ENCODE results near the gene KIF6.

Gene KIF6

DNA sequence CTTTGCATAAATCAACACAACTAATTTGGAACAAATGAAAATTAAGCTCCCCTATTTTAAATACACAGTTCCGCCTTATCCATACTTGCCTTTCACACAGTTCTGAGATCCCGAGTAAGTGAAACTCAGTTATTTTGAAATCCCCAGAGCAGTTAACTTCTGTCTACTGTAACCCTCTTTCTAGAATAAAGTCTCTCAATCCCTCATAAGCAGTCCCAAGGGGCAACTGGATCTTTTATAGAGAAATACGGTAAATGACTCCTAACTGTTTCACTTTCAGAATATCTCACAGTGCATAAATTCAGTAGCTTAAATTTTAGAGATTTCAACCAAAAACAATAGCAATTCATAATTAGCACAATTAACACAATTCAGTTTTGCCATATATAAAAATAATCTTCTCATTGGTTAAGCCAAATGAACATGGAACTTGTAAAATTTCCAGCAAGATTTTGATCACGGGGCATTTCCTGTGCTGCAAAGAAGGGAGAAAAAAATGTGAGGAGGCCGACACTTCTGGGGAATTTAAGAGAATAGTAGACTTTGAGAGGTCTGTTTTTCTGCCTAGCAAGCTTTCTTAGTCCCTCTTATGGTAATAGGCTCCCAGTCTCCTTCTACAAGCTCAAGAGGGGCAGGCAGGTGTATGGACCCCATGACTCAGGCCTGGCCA lies 78.3 kb downstream of the KIF6 start:
- no peak overlapping the region for H3K4me3 ChIP-seq (ENCODE audit: low read length)
- no peak for TF ChIP-seq CTCF (conservative IDR thresholded peaks at IDR 0.05; ENCODE audit: low read length)
- DNase-seq (ENCODE audit: low read depth): no peak

- H3K4me3 ChIP-seq (ENCODE audit: low read length): no peak overlapping the region
- no peak for DNase-seq (ENCODE audit: low read depth)
Measured at GRCh38 chr6:39642270-39642669, 82.9 kb downstream of the KIF6 start.

DNA sequence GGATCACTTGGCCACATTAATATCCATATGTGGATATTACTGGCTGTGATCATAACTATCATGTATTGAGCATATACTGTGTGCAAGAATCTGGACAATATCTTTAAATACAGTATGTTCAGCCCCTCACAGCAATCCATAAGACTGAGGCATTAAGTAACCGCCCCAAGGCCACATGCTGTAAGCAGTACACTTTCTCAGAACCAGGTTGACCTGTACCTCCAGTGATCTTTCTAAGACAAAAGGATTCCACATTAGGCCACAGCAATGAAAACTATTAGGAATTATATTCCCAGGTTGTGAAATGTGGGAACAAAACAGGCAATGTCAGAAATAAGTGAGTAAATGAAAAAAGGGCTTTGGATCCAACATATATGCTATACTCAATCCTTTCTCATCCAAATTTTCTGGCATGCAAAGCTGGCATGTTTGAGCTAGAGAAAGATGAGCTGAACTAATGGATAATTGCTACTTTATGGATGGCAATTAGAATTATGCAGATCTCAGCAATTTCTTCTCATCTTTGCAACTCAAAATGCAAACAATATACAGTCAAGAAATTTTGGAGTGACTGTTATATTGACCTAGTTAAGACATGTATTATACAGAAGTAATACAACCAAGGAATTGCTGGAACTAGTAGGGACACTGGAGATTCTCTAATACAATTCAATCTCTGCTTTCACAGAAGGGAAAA lies 86.9 kb downstream of the KIF6 start:
- DNase-seq (ENCODE audit: low read depth): no peak
- no peak overlapping the region for H3K4me3 ChIP-seq (ENCODE audit: low read length)
- TF ChIP-seq CTCF (conservative IDR thresholded peaks at IDR 0.05; ENCODE audit: low read length): no peak

More at GRCh38 chr6:39642270-39642669, 82.9 kb downstream of the KIF6 start:
- TF ChIP-seq CTCF (conservative IDR thresholded peaks at IDR 0.05; ENCODE audit: low read length): no peak

GRCh38 chr6:39634646-39635341 lies 90.4 kb downstream of the KIF6 start:
- peak; percentile 8 for DNase-seq (ENCODE audit: low read depth)
- no peak overlapping the region for H3K4me3 ChIP-seq (ENCODE audit: low read length)
- TF ChIP-seq CTCF (conservative IDR thresholded peaks at IDR 0.05; ENCODE audit: low read length): no peak

DNA sequence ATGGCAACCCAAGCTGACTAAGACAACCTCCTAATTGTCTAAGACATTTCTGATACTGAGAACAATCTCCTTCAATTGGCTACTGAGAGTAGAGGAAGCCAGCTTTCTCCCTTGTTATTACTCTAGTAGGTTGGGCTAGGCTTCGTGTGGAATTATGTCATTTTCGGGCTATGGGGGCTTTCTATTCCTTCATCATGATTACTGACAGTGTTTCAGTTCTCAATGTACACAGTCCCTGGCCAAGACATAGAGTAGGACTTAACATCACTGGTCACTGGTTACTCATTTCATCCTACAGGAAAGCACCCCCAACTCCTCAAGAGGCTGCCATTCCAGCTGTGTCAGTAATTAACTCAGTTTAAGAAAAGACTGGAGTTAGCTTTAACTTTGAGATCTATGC lies 100.0 kb downstream of the KIF6 start:
- TF ChIP-seq CTCF (conservative IDR thresholded peaks at IDR 0.05; ENCODE audit: low read length): no peak
- no peak for DNase-seq (ENCODE audit: low read depth)
- no peak overlapping the region for H3K4me3 ChIP-seq (ENCODE audit: low read length)

- no peak for TF ChIP-seq CTCF (conservative IDR thresholded peaks at IDR 0.05; ENCODE audit: low read length)
- no peak overlapping the region for H3K4me3 ChIP-seq (ENCODE audit: low read length)
- DNase-seq (ENCODE audit: low read depth): no peak
Measured at GRCh38 chr6:39623750-39624149, 101.5 kb downstream of the KIF6 start.

Data from AG10803 (cell line).